Progenitor cell of endocrine pancreas (in vitro differentiated cells): Measurements from ENCODE around the gene SIX1. TPM values are rescaled to one million over a fixed set of nuclear protein-coding genes. Genes with fewer than 3 reads are reported as not detected.

Source experiments
- DNase-seq: peaks from one replicate; pipeline ENCODE4 v3.0.0; 2021; ENCODE audit warnings: low spot score; ENCODE audit not compliant: unreplicated experiment
- H3K27ac Mint-ChIP-seq: 2 replicates; pipeline ENCODE4 v1.8.0; 2021; ENCODE audit warnings: mild to moderate bottlenecking, moderate library complexity, mixed read lengths
- H3K27me3 Mint-ChIP-seq: 2 replicates; pipeline ENCODE4 v1.8.0; 2021; ENCODE audit warnings: mixed read lengths
- H3K36me3 Mint-ChIP-seq: 2 replicates; pipeline ENCODE4 v1.8.0; 2022; ENCODE audit warnings: mixed read lengths; ENCODE audit not compliant: insufficient read depth
- H3K4me1 Mint-ChIP-seq: 2 replicates; pipeline ENCODE4 v1.8.0; 2021; ENCODE audit warnings: low read depth, mixed read lengths
- H3K4me3 Mint-ChIP-seq: 2 replicates; pipeline ENCODE4 v1.8.0; 2021; ENCODE audit warnings: low read depth, mild to moderate bottlenecking, moderate library complexity, mixed read lengths
- H3K9me3 Mint-ChIP-seq: 2 replicates; pipeline ENCODE4 v1.8.0; 2021; ENCODE audit warnings: low read depth, mixed read lengths
- total RNA-seq: library from RNA; stranded (reverse); gene quantifications from 2 replicates; pipeline ENCODE4 v1.2.1, GENCODE V29; 2021
- TF ChIP-seq, protein P1 (sequence below): fragments of 200-600 bp; sonication (generic); IDR thresholded peaks from one replicate; pipeline ENCODE4 v1.5.0; 2021; ENCODE audit warnings: antibody characterized with exemption, mild to moderate bottlenecking; ENCODE audit not compliant: unreplicated experiment

The SIX1 gene
- total RNA-seq, 1 donor from 2014 or later: 0.79 TPM

DNA sequence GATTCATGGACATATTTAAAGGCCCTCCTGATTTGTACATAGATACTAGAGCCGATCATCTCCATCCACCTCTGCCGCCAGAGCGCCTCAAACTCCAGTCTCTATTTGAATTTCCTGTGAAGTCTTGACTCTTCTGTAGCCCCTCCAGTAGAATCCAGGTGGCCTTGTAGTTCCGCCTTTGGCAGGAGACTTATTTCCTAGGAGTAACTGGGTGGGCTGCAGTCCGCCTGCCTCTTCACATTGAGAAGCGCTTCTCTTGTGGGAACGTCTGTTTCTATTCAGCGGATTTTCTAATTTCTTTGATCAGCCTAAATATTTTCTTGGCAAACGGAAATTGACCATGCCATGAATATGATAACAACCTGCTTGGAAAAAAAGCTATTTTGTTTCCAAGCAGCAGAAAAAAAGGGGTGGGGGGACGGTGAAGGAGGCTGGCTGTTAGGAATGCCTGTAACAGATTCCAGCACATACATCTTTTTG is 9.0 kb upstream of the SIX1 start:
- Mint-ChIP-seq H3K4me1 (peaks cover 28% of the 10 kb centered on the region), H3K4me3 (peak overlapping the region; percentile 87), H3K27me3 (peaks cover 86% of the 10 kb centered on the region), H3K27ac (peak overlapping the region; percentile 90), H3K36me3 (no peaks in the 10 kb centered on the region), H3K9me3 (no peaks in the 10 kb centered on the region)
- TF ChIP-seq, protein P1, sequence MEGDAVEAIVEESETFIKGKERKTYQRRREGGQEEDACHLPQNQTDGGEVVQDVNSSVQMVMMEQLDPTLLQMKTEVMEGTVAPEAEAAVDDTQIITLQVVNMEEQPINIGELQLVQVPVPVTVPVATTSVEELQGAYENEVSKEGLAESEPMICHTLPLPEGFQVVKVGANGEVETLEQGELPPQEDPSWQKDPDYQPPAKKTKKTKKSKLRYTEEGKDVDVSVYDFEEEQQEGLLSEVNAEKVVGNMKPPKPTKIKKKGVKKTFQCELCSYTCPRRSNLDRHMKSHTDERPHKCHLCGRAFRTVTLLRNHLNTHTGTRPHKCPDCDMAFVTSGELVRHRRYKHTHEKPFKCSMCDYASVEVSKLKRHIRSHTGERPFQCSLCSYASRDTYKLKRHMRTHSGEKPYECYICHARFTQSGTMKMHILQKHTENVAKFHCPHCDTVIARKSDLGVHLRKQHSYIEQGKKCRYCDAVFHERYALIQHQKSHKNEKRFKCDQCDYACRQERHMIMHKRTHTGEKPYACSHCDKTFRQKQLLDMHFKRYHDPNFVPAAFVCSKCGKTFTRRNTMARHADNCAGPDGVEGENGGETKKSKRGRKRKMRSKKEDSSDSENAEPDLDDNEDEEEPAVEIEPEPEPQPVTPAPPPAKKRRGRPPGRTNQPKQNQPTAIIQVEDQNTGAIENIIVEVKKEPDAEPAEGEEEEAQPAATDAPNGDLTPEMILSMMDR: no peak
- no peak for DNase-seq

GRCh38 chr14:60657456-60658210 is 8.4 kb upstream of the SIX1 start:
- Mint-ChIP-seq H3K36me3 (no peaks in the 10 kb centered on the region), H3K27me3 (peaks cover 86% of the 10 kb centered on the region)
- no peak for DNase-seq

GRCh38 chr14:60656686-60657455 is 7.6 kb upstream of the SIX1 start:
- DNase-seq: peak; percentile 56
- H3K4me3 Mint-ChIP-seq: peak overlapping the region; percentile 87
- peaks cover 88% of the 10 kb centered on the region for H3K27me3 Mint-ChIP-seq
- peaks cover 30% of the 10 kb centered on the region for H3K4me1 Mint-ChIP-seq
- no peaks in the 10 kb centered on the region for H3K36me3 Mint-ChIP-seq
- peak overlapping the region; percentile 90 for H3K27ac Mint-ChIP-seq
- TF ChIP-seq, protein P1: peak; percentile 45
- no peaks in the 10 kb centered on the region for H3K9me3 Mint-ChIP-seq

More at GRCh38 chr14:60657456-60658210, 8.4 kb upstream of the SIX1 start:
- TF ChIP-seq, protein P1: no peak
- Mint-ChIP-seq H3K9me3 (no peaks in the 10 kb centered on the region), H3K27ac (peak overlapping the region; percentile 90), H3K4me1 (peaks cover 30% of the 10 kb centered on the region), H3K4me3 (peak overlapping the region; percentile 87)

DNA sequence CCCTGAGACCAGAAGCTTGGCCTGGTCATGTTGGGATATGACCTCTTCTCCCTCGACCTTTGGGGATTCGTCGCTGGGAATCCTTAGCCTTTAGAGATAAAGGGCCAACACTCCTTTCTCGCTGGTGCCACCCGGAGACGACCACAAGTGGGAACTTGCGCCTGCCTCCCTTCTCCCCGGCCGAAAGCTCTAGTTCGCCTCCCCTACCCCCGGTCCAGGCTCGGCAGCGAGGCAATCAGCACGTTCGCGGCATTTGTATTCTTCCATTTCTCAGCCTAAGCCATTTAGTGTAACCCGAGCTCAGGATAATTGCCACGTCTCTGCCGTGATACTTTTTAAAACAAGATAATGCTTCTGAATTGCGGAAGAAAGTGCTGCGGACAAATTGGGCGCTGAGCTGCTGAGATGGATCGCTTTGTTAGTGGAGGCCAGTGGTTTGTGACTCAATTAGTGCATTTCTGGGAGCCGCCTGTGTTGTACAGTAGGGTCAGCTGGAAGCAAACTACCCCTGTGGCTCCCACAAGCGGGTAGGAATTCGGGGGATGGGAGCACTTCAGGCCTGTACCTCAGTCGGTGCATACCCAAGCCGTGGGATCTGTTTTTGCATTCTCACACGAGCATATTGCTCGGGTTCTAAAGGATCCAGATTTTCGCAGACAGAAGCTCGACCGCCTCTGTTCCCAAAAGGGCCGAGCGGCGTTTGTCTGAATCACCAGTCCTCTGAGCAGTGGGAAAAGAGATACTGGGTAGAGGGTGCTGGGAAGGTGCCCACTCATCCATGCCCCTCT is 6.8 kb upstream of the SIX1 start:
- no peaks in the 10 kb centered on the region for H3K9me3 Mint-ChIP-seq
- TF ChIP-seq, protein P1: no peak
- no peak for DNase-seq
- H3K4me1 Mint-ChIP-seq: peaks cover 30% of the 10 kb centered on the region
- H3K27me3 Mint-ChIP-seq: peaks cover 89% of the 10 kb centered on the region
- H3K36me3 Mint-ChIP-seq: no peaks in the 10 kb centered on the region
- H3K27ac Mint-ChIP-seq: peak overlapping the region; percentile 48
- H3K4me3 Mint-ChIP-seq: peak overlapping the region; percentile 87
